Measurements from ENCODE around the gene GLI1. TPM values are rescaled to one million over a fixed set of nuclear protein-coding genes. Genes with fewer than 3 reads are reported as not detected.

The GLI1 gene
- total and polyA plus RNA-seq, 2 of the 13 experiments (the other 11 are each of a cell fraction or from before 2014, with no cell fraction given) = 0.09 to 0.20 TPM

GRCh38 chr12:57454213-57454565, 5.4 kb upstream of the GLI1 start (continued):
- TF ChIP-seq ZNF230 (CRISPR knock-in tag; IDR thresholded peaks at IDR 0.05) (no peak), RXRB (CRISPR knock-in tag; IDR thresholded peaks at IDR 0.05; ENCODE audit: borderline replicate concordance) (no peak), CCDC6 (CRISPR knock-in tag; IDR thresholded peaks at IDR 0.05) (no peak), USF2 (IDR thresholded peaks at IDR 0.05; ENCODE audit: low read depth, low read length) (no peak), USF2 (CRISPR knock-in tag; IDR thresholded peaks at IDR 0.05; ENCODE audit: borderline replicate concordance) (0 out of 2 replicates have a peak, but pooled peaks have one; percentile 19), ZNF460 (CRISPR knock-in tag; IDR thresholded peaks at IDR 0.05; ENCODE audit: borderline replicate concordance) (no peak), TRIM24 (CRISPR knock-in tag; IDR thresholded peaks at IDR 0.05) (no peak), FUBP1 (CRISPR knock-in tag; IDR thresholded peaks at IDR 0.05; ENCODE audit: borderline replicate concordance) (no peak; the same call in 1 of the 2 replicates), ZNF839 (CRISPR knock-in tag; IDR thresholded peaks at IDR 0.05; ENCODE audit: borderline replicate concordance) (no peak), KDM1A (CRISPR knock-in tag; IDR thresholded peaks at IDR 0.05) (no peak), ZNF136 (CRISPR knock-in tag; IDR thresholded peaks at IDR 0.05; ENCODE audit: low read depth) (no peak), GMEB2 (CRISPR knock-in tag; IDR thresholded peaks at IDR 0.05; ENCODE audit: low read depth) (no peak; the same call in 1 of the 2 replicates), SNAPC2 (CRISPR knock-in tag; IDR thresholded peaks at IDR 0.05) (0 out of 2 replicates have a peak, but pooled peaks have one; percentile 26)

Measured in HepG2 (cell line).